Gastrocnemius medialis (tissue), 4 donors: ENCODE results near the gene GPC4. TPM values are rescaled to one million over a fixed set of nuclear protein-coding genes. Genes with fewer than 3 reads are reported as not detected.

ENCODE experiments used
- ATAC-seq, 2 donors: fragments of 150-250 bp; one replicate each; pipeline ENCODE4 v1.9.1; 2016
- DNase-seq, 2 donors: peaks; one replicate each; pipeline ENCODE4 v3.0.0-alpha.2; 2019
- H3K27ac ChIP-seq, 4 donors: fragments of 200-600 bp; sonication (generic); 1 replicate in 1 of 4; 2 replicates in 3 of 4; pipeline ENCODE4 v1.5.1; 2016 to 2018; ENCODE audit warnings: mild to moderate bottlenecking in 2 of 4, moderate library complexity in 1 of 4
- H3K27me3 ChIP-seq, 3 donors: fragments of 200-600 bp; sonication (generic) in 2 of 3; 1 replicate in 1 of 3; 2 replicates in 2 of 3; pipeline versions ENCODE4 v1.5.1 to v1.6.0; 2016 to 2019; ENCODE audit warnings: mild to moderate bottlenecking in 1 of 3, moderate library complexity in 1 of 3
- H3K36me3 ChIP-seq, 2 donors: fragments of 200-600 bp; sonication (generic) in 1 of 2; one replicate each; pipeline ENCODE4 v1.5.1; 2017 to 2018
- H3K4me1 ChIP-seq, 2 donors: fragments of 200-600 bp; sonication (generic) in 1 of 2; one replicate each; pipeline ENCODE4 v1.5.1; 2016 to 2017; ENCODE audit warnings: mild to moderate bottlenecking in 2 of 2
- H3K4me3 ChIP-seq, 4 donors: fragments of 200-600 bp; sonication (generic) in 3 of 4; 1 replicate in 1 of 4; 2 replicates in 3 of 4; pipeline ENCODE4 v1.5.1; 2016 to 2019; ENCODE audit warnings: mild to moderate bottlenecking in 2 of 4
- H3K9me3 ChIP-seq, 3 donors: fragments of 200-600 bp; sonication (generic) in 2 of 3; 1 replicate in 1 of 3; 2 replicates in 2 of 3; pipeline ENCODE4 v1.5.1; 2016 to 2019
- POLR2A ChIP-seq, 2 donors: fragments of 450-650 bp; IDR thresholded peaks; one replicate each; pipeline ENCODE4 v1.6.1; 2017; ENCODE audit warnings: antibody characterized with exemption in 2 of 2, mild to moderate bottlenecking in 2 of 2, moderate library complexity in 2 of 2
- in situ Hi-C, 4 donors: fragments of 200-750 bp; cut with MboI; loops; one replicate each; pipeline versions ENCODE4 v1.15.0 to v1.8.0; 2017; ENCODE audit warnings: low sequenced_read_pairs in 4 of 4
- intact Hi-C: fragments of 100-400 bp; cut with DNase I; formaldehyde crosslinking; loops from one replicate; pipeline ENCODE4 v1.15.1; 2023; ENCODE audit warnings: low total_unique reads
- total RNA-seq, 4 donors: library from RNA; depleted of rRNA; stranded (reverse); fragments of >200 nt; gene quantifications; one replicate each; pipeline versions ENCODE4 v1.1.0 to v1.2.3, GENCODE V29; 2016
- TF ChIP-seq, protein P1 (sequence below), 5 experiments: fragments of 450-650 bp in 3 of 5; fragments of 200-600 bp in 2 of 5; sonication (generic) in 2 of 5; IDR thresholded peaks in 4 of 5; conservative IDR thresholded peaks in 1 of 5; 1 replicate in 4 of 5; 2 replicates in 1 of 5; pipeline ENCODE4 v1.5.1; 2016 to 2019; ENCODE audit warnings: antibody characterized with exemption in 5 of 5, mild to moderate bottlenecking in 3 of 5, moderate library complexity in 3 of 5

Gene GPC4
- total RNA-seq, 4 donors from 2014 or later: 3.1 to 14.9 (median 9.6) TPM

DNA sequence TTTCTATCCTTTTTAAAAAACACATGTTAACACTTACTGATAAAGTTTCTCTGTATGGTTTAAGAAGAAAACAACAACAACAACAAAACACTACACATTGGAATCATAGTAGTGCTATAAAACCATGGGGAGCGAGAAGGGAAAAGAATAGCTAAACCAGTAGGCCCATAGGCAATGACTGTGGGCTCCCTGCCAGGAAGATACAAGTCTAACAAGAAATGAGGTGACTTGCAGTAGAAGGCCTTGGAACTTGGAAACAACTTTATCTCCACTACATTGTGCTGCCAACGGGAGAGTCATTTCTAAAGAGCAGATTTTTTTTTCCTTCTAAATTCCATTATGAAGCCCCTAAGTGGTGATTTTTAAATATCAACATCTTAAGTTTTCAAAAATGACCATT lies 78.0 kb downstream of the GPC4 start:
- no peaks in the 10 kb centered on the region for H3K9me3 ChIP-seq
- no peaks in the 10 kb centered on the region for H3K27me3 ChIP-seq
- no peak overlapping the region for H3K4me3 ChIP-seq
- no peaks in the 10 kb centered on the region for H3K4me1 ChIP-seq
- intact Hi-C loops: no loop called here
- H3K36me3 ChIP-seq: no peaks in the 10 kb centered on the region
- DNase-seq (no peak), ATAC-seq (no peak)
- in situ Hi-C loops: loop anchor here in 3 of 4 donors (10.0 to 25.0 kb wide), 2 partner anchors 325 to 338 kb away; no protein-coding TSS in a partner anchor
- H3K27ac ChIP-seq: no peak overlapping the region
- TF ChIP-seq POLR2A (IDR thresholded peaks at IDR 0.05): no peak
- TF ChIP-seq, protein P1, sequence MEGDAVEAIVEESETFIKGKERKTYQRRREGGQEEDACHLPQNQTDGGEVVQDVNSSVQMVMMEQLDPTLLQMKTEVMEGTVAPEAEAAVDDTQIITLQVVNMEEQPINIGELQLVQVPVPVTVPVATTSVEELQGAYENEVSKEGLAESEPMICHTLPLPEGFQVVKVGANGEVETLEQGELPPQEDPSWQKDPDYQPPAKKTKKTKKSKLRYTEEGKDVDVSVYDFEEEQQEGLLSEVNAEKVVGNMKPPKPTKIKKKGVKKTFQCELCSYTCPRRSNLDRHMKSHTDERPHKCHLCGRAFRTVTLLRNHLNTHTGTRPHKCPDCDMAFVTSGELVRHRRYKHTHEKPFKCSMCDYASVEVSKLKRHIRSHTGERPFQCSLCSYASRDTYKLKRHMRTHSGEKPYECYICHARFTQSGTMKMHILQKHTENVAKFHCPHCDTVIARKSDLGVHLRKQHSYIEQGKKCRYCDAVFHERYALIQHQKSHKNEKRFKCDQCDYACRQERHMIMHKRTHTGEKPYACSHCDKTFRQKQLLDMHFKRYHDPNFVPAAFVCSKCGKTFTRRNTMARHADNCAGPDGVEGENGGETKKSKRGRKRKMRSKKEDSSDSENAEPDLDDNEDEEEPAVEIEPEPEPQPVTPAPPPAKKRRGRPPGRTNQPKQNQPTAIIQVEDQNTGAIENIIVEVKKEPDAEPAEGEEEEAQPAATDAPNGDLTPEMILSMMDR (IDR thresholded peaks at IDR 0.05 in 4 of 5, conservative IDR thresholded peaks at IDR 0.05 in 1 of 5): no peak

DNA sequence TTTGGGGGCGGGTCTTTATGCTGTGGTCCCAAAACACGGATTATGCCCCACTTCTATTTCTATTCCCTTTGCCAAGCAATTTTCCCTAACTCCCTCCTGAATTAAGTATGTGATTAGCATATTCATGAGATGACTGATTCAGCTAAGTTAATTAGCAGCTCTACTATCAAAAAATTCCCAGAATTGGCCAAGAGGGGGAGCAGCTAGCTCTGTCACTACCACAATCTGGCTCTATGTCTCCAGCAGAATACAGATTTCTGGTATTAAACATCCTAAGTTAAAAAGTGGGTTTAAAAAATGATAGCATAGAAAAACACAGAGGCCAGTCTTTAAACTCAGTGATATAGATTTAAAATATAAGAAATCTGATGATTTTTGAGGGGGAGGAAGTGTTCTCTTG lies 80.3 kb downstream of the GPC4 start:
- H3K27ac ChIP-seq: no peak overlapping the region
- intact Hi-C loops (loop anchor here (1.0 kb wide), 1 partner anchor 335 kb away; no protein-coding TSS in a partner anchor), in situ Hi-C loops (loop anchor here in 3 of 4 donors (10.0 to 25.0 kb wide), 2 partner anchors 327 to 340 kb away; no protein-coding TSS in a partner anchor)
- ATAC-seq (no peak), DNase-seq (no peak)
- H3K27me3 ChIP-seq: no peaks in the 10 kb centered on the region
- no peak for TF ChIP-seq POLR2A (IDR thresholded peaks at IDR 0.05)
- TF ChIP-seq, protein P1 (IDR thresholded peaks at IDR 0.05 in 4 of 5, conservative IDR thresholded peaks at IDR 0.05 in 1 of 5): peak in 4 of 5 experiments; percentile 23 to 39 (median 30)
- no peaks in the 10 kb centered on the region for H3K36me3 ChIP-seq
- H3K9me3 ChIP-seq: no peaks in the 10 kb centered on the region
- H3K4me3 ChIP-seq: no peak overlapping the region
- H3K4me1 ChIP-seq: no peaks in the 10 kb centered on the region

DNA sequence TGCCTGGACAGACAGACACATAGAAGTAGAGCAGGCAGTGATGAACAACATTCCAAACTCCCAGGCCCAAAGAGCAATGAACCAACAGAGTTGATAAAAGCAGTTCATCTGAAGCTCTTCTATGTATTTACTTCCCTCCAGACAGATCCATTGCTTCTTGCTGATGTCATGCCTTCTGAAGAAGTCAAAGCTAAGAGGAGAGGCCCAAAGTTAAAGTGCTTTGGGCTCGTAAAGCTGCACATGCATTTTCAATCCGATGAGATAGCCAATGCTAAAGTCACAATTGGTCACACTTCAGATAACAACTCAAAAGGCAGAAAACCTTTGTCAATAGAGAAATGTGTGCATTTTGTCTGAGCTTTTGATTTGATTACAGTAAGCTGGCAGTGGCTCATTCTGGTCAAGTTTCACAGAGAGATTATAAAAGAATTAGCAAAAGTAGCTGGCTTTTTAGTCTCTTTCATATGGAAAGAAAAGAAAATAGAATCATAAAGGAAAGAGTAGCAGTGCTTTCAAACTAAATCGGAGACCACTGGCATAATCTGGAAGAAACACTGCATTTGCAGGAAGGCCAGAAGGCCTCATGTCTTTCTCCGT lies 82.0 kb downstream of the GPC4 start:
- Histone ChIP-seq H3K27me3 (no peaks in the 10 kb centered on the region), H3K36me3 (no peaks in the 10 kb centered on the region), H3K4me1 (no peaks in the 10 kb centered on the region), H3K27ac (no peak overlapping the region), H3K9me3 (no peaks in the 10 kb centered on the region), H3K4me3 (no peak overlapping the region)
- TF ChIP-seq, protein P1 (IDR thresholded peaks at IDR 0.05 in 4 of 5, conservative IDR thresholded peaks at IDR 0.05 in 1 of 5): no peak
- TF ChIP-seq POLR2A (IDR thresholded peaks at IDR 0.05): no peak
- ATAC-seq: no peak
- in situ Hi-C loops (loop anchor here in 3 of 4 donors (10.0 to 25.0 kb wide), 2 partner anchors 329 to 342 kb away; no protein-coding TSS in a partner anchor), intact Hi-C loops (no loop called here)
- no peak for DNase-seq

DNA sequence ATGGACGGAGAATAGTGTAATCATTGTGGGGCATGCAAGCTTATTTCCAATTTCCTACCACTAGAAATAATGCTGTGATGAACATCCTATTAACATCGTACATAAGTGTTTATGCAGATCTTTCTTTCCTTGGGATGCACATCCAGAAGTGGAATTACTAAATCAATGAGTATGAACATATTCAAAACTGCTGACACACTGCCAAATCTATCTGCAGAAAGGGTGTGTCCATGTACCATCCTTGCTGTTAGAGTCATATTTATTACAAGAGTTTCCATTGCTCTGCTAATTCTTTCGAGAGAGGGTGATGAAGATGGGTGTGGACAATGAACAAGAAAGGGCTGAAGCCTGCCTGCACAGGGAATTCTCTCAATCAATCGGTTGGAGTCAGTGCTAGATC lies 82.6 kb downstream of the GPC4 start:
- Histone ChIP-seq H3K4me3 (no peak overlapping the region), H3K9me3 (no peaks in the 10 kb centered on the region), H3K27ac (no peak overlapping the region), H3K4me1 (no peaks in the 10 kb centered on the region), H3K36me3 (no peaks in the 10 kb centered on the region), H3K27me3 (no peaks in the 10 kb centered on the region)
- intact Hi-C loops: no loop called here
- no peak for DNase-seq
- in situ Hi-C loops: loop anchor here in 3 of 4 donors (10.0 to 25.0 kb wide), 2 partner anchors 330 to 342 kb away; no protein-coding TSS in a partner anchor
- ATAC-seq: no peak
- TF ChIP-seq POLR2A (IDR thresholded peaks at IDR 0.05): no peak
- TF ChIP-seq, protein P1 (IDR thresholded peaks at IDR 0.05 in 4 of 5, conservative IDR thresholded peaks at IDR 0.05 in 1 of 5): no peak
